CD4-positive, alpha-beta T cell (primary cell): Measurements from ENCODE around the gene COLGALT1. TPM values are rescaled to one million over a fixed set of nuclear protein-coding genes. Genes with fewer than 3 reads are reported as not detected.

Experiments
- ATAC-seq: fragments of 200-7000 bp; cut with Tn5 transposase; one replicate; pipeline ENCODE4 v1.10.0; 2022; ENCODE audit warnings: mild to moderate bottlenecking; ENCODE audit not compliant: poor library complexity
- CTCF ChIA-PET: fragments of 350-600 bp; sonication (Branson Sonifier 250); formaldehyde crosslinking; loops from one replicate; lab custom pipeline; 2021; ENCODE audit warnings: antibody characterized with exemption, inconsistent platforms; lab: Charles Lee
- POLR2A ChIA-PET: fragments of 350-600 bp; sonication (Branson Sonifier 250); formaldehyde crosslinking; loops from one replicate; lab custom pipeline; 2021; ENCODE audit warnings: antibody characterized with exemption, inconsistent platforms; lab: Charles Lee
- DNase-seq, 14 experiments: peaks; one replicate each; pipeline ENCODE4 v3.0.0-alpha.2; 2013 to 2020; ENCODE audit warnings: mixed read lengths in 2 of 14
- H3K27ac ChIP-seq, 2 donors: one replicate each; pipeline versions ENCODE4 v1.5.1 to v1.7.0; 2013; ENCODE audit warnings: low read length in 2 of 2, low read depth in 1 of 2, mild to moderate bottlenecking in 1 of 2
- H3K27me3 ChIP-seq, 2 experiments: 1 replicate in 1 of 2; 2 replicates in 1 of 2; pipeline versions ENCODE4 v1.6.1 to v1.7.0; 2013; ENCODE audit warnings: low read length in 2 of 2, control low read depth in 1 of 2, mild to moderate bottlenecking in 1 of 2, moderate library complexity in 1 of 2; ENCODE audit not compliant: insufficient read depth in 2 of 2, control insufficient read depth in 1 of 2
- H3K36me3 ChIP-seq: one replicate; pipeline ENCODE4 v1.6.1; 2013; ENCODE audit warnings: low read length, control low read depth; ENCODE audit not compliant: insufficient read depth
- H3K4me1 ChIP-seq: one replicate; pipeline ENCODE4 v1.6.1; 2013; ENCODE audit warnings: low read length, control low read depth; ENCODE audit not compliant: insufficient read depth
- H3K4me3 ChIP-seq: one replicate; pipeline ENCODE4 v1.5.1; 2013; ENCODE audit warnings: mild to moderate bottlenecking, low read length, moderate library complexity
- H3K9me3 ChIP-seq, 2 experiments: 1 replicate in 1 of 2; 2 replicates in 1 of 2; pipeline versions ENCODE4 v1.6.1 to v1.7.0; 2013; ENCODE audit warnings: low read length in 2 of 2, mild to moderate bottlenecking in 2 of 2, control low read depth in 1 of 2, moderate library complexity in 1 of 2; ENCODE audit not compliant: control insufficient read depth in 1 of 2, insufficient read depth in 1 of 2
- H3K27ac Mint-ChIP-seq: one replicate; pipeline ENCODE4 v1.8.0; 2020; ENCODE audit warnings: mixed read lengths
- H3K27me3 Mint-ChIP-seq: one replicate; pipeline ENCODE4 v1.8.0; 2021; ENCODE audit warnings: mixed read lengths
- H3K36me3 Mint-ChIP-seq: one replicate; pipeline ENCODE4 v1.8.0; 2021; ENCODE audit warnings: low read depth, mixed read lengths
- H3K4me1 Mint-ChIP-seq: one replicate; pipeline ENCODE4 v1.8.0; 2021; ENCODE audit warnings: low read depth, mixed read lengths
- H3K4me3 Mint-ChIP-seq: one replicate; pipeline ENCODE4 v1.8.0; 2020; ENCODE audit warnings: mild to moderate bottlenecking, mixed read lengths
- H3K9me3 Mint-ChIP-seq: one replicate; pipeline ENCODE4 v1.8.0; 2020; ENCODE audit warnings: mixed read lengths
- CTCF ChIP-seq: fragments of 200-600 bp; IDR thresholded peaks from one replicate; pipeline ENCODE4 v1.8.0; 2022; ENCODE audit warnings: antibody characterized with exemption, mild to moderate bottlenecking
- intact Hi-C, 2 experiments: fragments of 100-400 bp; cut with DNase I in 1 of 2; cut with micrococcal nuclease in 1 of 2; formaldehyde crosslinking; loops; one replicate each; pipeline versions ENCODE4 v1.15.1 to v1.9.0; 2023 to 2025; cut with DNase I, micrococcal nuclease
- total RNA-seq, 174 experiments: library from RNA in 2 of 174; stranded (reverse) in 2 of 174; gene quantifications; one replicate each; pipeline ENCODE4 v1.2.3 and lab custom pipeline; 2021 to 2026

COLGALT1 gene
- total RNA-seq, 2 experiments from 2014 or later, result 30.3 to 30.6 TPM

- H3K4me1 ChIP-seq, result peaks cover 17% of the 10 kb centered on the region
- Mint-ChIP-seq H3K4me1 (peaks cover 12% of the 10 kb centered on the region), H3K27me3 (no peaks in the 10 kb centered on the region), H3K4me3 (peak overlapping the region; percentile 93), H3K9me3 (no peaks in the 10 kb centered on the region), H3K27ac (peak overlapping the region; percentile 67), H3K36me3 (no peaks in the 10 kb centered on the region)
- CTCF ChIA-PET, result interaction anchor here (1.3 kb wide), 1 partner anchor 43 kb away, joined by 3 read pairs; no protein-coding TSS in a partner anchor
- no peak overlapping the region for H3K27ac ChIP-seq
- H3K9me3 ChIP-seq, result peaks cover 0 to 9% of the 10 kb centered on the region in 2 experiments
- peak; percentile 96 for ATAC-seq
- H3K36me3 ChIP-seq, result no peaks in the 10 kb centered on the region
- POLR2A ChIA-PET, result interaction anchor here (1.0 to 2.0 kb wide), 2 partner anchors 16 to 28 kb away, joined by 8 read pairs; partner anchors contain the start of gene PGLS
- intact Hi-C loops, result loop anchor here (1.0 kb wide), 3 partner anchors 16 to 28 kb away; partner anchors contain the start of genes COLGALT1 (in 1 of the 2) and PGLS (in 1 of the 2)
- H3K4me3 ChIP-seq, result peak overlapping the region; percentile 61
- H3K27me3 ChIP-seq, result no peaks in the 10 kb centered on the region
- peak; percentile 84 to 99 (median 94) for DNase-seq
- peak; percentile 4 for TF ChIP-seq CTCF
Observed at GRCh38 chr19:17539238-17540117, 16.0 kb upstream of the COLGALT1 start.

- Mint-ChIP-seq H3K4me3 (no peak overlapping the region), H3K4me1 (peaks cover 12% of the 10 kb centered on the region), H3K27me3 (no peaks in the 10 kb centered on the region), H3K27ac (no peak overlapping the region), H3K9me3 (no peaks in the 10 kb centered on the region), H3K36me3 (no peaks in the 10 kb centered on the region)
- no peak for DNase-seq
- TF ChIP-seq CTCF, result no peak
- Histone ChIP-seq H3K36me3 (no peaks in the 10 kb centered on the region), H3K9me3 (peaks cover 0 to 9% of the 10 kb centered on the region in 2 experiments), H3K4me3 (no peak overlapping the region), H3K4me1 (peaks cover 17% of the 10 kb centered on the region), H3K27ac (no peak overlapping the region), H3K27me3 (no peaks in the 10 kb centered on the region)
- intact Hi-C loops, result no loop called here
- no peak for ATAC-seq
- CTCF ChIA-PET, result no interaction called here
- POLR2A ChIA-PET, result interaction anchor here (1.0 to 2.0 kb wide), 2 partner anchors 17 to 29 kb away, joined by 8 read pairs; partner anchors contain the start of gene PGLS
Observed at GRCh38 chr19:17540174-17540573, 15.3 kb upstream of the COLGALT1 start.

GRCh38 chr19:17541184-17541759, 14.2 kb upstream of the COLGALT1 start:
- ATAC-seq (no peak), DNase-seq (no peak)
- H3K9me3 ChIP-seq, result peaks cover 0 to 9% of the 10 kb centered on the region in 2 experiments
- peaks cover 17% of the 10 kb centered on the region for H3K4me1 ChIP-seq
- Mint-ChIP-seq H3K27me3 (no peaks in the 10 kb centered on the region), H3K9me3 (no peaks in the 10 kb centered on the region), H3K4me1 (peaks cover 12% of the 10 kb centered on the region), H3K27ac (peak overlapping the region; percentile 17), H3K36me3 (no peaks in the 10 kb centered on the region), H3K4me3 (peak overlapping the region; percentile 43)
- H3K4me3 ChIP-seq, result no peak overlapping the region
- POLR2A ChIA-PET, result no interaction called here
- intact Hi-C loops, result no loop called here
- no peaks in the 10 kb centered on the region for H3K27me3 ChIP-seq
- H3K36me3 ChIP-seq, result no peaks in the 10 kb centered on the region
- no peak overlapping the region for H3K27ac ChIP-seq
- TF ChIP-seq CTCF, result no peak
- CTCF ChIA-PET, result no interaction called here
